ENCODE measurements around the gene KLC1. TPM values are rescaled to one million over a fixed set of nuclear protein-coding genes. Genes with fewer than 3 reads are reported as not detected.

The KLC1 gene
- total RNA-seq, 1 donor from 2014 or later: 669 TPM

DNA sequence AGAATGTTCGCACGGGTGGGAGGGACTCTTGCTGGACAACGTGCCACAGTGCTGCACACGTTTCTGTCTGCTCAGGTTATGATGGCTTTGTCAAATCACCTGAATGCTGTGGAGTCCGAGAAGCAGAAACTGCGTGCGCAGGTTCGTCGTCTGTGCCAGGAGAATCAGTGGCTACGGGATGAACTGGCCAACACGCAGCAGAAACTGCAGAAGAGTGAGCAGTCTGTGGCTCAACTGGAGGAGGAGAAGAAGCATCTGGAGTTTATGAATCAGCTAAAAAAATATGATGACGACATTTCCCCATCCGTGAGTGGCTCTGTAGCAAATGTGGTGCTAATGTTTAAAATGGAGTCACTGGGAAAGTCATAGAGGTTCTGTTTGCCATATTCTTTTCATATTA, 28.5 kb downstream of the KLC1 start:
- DNase-seq (ENCODE audit: low read depth): peak; percentile 63

DNA sequence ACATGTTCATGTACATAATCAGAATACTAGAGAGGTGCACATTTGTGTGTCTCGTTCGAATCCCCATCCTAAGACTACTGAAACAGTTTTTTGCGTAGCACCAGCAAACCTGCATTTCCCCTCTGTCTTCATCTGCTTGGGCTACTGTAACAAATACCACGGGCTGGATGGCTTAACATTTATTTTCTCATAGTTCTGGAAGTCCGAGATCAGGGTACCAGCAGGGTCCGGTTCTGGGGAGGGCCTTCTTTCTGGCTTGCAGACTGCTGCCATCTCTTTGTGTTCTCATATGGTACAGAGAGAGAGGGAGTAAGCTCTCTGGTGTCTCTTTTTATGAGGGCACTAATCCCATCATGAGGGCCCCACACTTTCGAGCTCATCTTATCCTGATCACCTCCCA, 30.6 kb downstream of the KLC1 start:
- no peak for DNase-seq (ENCODE audit: low read depth)

DNA sequence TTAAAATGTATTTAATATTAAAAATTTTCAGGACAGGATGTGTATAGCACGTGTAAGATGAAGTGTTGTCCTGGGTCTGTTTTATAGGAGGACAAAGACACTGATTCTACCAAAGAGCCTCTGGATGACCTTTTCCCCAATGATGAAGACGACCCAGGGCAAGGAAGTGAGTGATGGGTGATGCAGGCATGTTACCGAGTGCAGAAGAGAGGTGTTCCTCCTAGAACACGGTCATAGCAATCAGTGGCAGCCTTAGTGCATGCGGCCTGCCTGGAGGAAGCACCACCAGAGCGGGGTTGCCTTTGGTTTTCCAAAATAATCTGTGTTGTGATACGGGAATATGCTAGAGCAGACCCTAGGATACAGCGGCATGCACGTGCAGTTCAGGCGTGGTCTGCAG, 33.0 kb downstream of the KLC1 start:
- no peak for DNase-seq (ENCODE audit: low read depth)

DNA sequence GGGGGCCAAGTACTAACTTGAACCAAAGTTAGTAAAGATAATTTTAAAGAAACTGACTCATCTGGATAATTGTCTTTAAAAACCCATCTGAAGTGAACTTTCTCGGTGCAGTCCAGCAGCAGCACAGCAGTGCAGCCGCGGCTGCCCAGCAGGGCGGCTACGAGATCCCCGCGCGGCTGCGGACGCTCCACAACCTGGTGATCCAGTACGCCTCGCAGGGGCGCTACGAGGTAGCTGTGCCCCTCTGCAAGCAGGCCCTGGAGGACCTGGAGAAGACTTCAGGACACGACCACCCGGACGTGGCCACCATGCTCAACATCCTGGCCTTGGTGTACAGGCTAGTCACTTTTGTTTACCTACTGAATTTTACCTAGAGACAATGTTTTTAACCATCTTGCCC, 33.6 kb downstream of the KLC1 start:
- DNase-seq (ENCODE audit: low read depth): no peak

DNA sequence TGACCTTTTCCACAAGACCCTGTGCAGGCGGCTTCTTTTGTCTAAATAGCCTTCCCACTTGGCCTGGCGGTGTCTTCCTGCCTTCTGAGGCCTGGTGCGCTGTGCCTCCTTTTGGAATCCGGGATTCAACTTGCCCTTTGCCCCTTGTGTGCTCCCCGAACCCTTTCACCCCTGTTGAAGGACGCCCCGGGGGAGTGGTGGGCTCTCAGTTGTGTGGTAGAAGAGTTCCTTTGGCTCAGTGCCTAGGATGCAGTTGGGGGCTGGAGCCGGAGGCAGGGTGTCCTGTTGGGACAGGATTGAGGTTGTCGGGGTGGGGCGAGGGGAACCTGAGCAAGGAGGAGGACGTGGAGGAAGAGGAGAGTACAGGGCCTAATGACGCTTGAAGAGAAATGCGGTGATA, 34.5 kb downstream of the KLC1 start:
- no peak for DNase-seq (ENCODE audit: low read depth)

DNA sequence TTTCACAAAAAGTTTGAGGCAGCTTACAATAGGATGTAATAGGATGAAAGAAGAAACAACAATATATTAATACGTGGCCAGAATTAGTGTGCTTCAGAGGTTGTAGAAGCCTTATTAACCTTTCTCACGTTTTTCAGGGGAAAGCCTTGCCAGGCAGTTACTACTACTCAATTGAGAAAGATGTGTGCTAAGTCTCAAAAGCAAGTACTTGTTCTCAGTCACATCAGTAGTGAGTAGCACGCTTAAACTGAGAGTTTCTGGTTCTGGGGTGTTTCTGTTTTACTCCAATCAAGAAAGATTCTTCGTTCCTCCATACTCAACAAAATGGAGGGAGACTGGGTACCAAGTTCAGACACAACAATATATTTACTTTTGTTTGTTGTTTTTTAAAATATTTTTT, 38.7 kb downstream of the KLC1 start:
- no peak for DNase-seq (ENCODE audit: low read depth)

DNA sequence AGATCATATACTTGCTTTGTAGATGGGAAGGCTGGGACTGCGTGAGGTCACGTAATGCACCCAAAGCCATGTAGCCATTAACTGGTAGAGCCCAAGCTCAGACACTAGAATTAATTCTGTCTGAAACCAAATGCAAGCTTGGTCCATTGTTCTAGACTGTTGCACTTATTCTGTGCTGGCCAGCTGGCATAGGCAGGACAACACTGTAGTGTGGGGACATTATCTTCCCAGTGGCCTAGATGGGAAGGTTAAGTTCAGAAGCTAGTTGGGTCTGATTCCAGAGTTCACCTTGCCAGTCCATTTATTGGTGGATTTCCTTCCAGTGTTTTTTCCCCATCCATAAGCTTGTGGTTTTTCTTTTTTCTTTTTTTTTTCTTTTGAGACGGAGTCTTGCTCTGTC, 39.1 kb downstream of the KLC1 start:
- no peak for DNase-seq (ENCODE audit: low read depth)

DNA sequence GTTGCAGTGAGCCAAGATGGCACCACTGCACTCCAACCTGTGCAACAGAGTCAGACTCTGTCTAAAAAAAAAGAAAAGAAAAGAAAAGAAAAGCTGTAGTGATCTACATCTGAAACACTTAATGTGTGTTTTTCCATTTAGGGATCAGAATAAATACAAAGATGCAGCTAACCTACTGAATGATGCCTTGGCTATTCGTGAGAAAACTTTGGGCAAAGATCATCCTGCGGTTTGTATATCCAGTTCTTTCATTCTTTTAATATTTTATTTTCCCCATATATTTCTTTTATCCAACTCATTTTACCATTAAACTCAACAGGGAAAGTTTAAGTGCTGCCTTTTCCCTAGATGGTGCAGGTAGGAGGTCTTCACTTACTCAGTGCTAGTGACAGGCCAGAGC, 40.4 kb downstream of the KLC1 start:
- no peak for DNase-seq (ENCODE audit: low read depth)

DNA sequence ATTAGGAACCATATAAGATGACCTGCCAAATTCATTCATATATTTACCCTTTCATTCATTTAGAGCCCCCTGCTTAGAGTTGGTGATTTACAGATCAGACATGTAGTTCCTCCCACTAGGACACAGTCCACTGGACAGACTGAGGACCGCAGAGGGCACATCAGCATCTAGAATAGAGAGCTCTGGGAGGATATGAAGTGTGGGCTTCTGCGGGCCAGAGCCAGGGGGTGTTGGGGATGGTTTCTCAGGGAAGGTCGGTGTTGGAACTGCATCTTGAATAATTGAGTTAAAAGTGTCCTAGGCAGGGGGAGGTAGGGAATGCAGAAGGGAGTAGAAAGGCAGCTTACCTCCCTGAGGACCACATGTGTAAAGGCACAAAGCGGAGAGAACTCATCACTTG, 42.9 kb downstream of the KLC1 start:
- no peak for DNase-seq (ENCODE audit: low read depth)

DNA sequence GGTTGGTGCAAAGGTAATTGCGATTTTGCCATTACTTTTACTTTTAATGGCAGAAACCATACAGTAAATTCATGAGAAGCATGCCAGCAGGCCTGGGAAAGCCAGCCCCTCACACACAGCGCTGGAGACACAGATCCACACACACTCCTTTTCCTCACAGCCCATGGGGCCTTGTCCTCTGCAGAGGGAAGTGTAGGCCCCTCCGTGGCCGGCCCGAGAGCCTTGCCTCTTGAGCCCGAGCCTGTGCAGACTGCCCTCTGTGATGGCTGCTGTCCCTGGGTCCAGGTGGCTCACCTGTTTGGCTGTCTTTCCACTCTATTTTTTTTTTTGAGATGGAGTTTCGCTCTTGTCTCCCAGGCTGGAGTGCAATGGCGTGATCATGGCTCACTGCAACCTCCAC, 46.9 kb downstream of the KLC1 start:
- no peak for DNase-seq (ENCODE audit: low read depth)

DNA sequence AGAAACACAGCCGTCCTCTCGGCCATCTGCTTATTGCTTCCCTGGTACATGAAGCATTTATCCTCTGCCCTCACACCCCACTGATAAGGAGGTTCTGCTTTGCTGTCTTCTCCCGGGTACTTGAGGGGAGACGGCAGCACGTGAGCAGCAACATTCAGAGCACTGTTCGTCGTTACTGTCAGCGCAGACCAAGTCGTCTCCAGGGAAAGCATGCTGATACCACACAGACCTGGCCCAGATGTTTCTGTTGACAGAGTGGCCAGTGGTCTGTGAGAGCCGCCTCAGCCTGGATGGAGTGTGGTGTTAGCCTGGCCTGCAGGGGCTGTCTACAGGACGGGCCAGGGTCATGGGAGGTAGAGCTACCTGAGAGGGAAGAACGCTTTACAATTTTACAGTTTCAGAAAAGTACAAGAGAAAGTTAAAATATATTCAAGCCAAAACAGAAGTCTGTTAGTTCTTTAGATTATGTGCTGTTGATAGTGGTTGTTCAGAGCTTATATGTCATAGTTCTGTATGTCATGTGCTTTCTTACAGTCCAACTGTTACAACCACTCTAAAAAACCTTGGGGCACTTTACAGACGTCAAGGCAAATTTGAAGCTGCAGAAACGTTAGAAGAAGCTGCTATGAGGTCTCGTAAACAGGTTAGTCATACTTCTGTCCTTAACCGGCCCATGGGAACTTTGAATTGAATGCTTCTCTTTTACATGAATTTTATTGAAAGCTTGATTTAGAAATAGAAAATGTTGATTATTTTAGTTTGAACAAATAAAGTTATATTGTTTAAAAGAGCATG, 48.1 kb downstream of the KLC1 start:
- no peak for DNase-seq (ENCODE audit: low read depth)

DNA sequence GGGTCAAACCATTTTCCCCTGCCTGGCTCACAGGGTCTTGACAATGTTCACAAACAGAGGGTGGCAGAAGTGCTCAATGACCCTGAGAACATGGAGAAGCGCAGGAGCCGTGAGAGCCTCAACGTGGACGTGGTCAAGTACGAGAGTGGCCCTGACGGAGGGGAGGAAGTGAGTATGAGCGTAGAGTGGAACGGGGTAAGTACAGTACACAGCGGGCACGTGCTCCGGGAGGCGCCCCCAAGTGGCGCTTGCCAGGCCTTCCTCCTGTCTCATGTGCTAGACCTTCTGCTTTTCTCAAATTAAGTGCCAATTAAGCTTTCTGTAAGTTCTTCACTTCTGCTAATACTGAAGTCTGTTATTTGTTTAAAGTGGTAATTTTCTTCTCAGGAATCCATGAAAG, 50.3 kb downstream of the KLC1 start:
- no peak for DNase-seq (ENCODE audit: low read depth)

DNA sequence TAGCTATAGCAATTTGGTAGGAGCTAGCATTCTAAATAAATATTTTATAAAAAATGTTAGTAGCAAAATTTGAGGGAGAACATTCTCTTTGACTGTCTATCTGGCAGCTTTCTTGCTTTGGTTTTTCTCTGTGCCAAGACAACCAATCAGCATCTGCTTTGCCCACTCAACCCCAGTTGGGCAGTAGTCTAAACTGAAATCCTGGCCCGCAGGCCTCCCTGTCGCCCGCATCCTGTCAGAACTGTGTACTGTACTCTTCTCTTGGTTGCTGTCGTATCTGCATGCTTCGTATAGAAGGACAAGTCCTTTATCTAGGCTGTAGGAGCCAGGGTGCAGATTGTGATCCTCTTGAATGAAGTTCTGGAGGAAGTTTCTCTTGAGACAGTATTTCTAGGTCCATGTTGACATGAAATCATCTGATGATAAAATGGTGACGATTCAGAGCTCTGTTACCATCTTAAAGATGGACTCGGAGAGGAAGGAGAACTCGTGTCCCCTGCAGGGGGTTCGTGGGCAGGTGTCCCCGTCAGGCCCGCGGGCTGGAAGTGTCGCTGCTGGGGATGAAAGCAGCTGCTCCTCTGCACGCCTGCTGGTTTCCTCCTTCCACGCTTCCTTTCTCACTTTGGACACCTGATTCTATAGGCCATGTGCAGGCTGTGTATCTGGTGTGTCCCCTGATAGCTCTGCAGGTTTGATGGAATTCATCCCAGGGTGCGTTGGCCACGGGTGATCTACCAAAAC, 51.6 kb downstream of the KLC1 start:
- DNase-seq (ENCODE audit: low read depth): no peak

DNA sequence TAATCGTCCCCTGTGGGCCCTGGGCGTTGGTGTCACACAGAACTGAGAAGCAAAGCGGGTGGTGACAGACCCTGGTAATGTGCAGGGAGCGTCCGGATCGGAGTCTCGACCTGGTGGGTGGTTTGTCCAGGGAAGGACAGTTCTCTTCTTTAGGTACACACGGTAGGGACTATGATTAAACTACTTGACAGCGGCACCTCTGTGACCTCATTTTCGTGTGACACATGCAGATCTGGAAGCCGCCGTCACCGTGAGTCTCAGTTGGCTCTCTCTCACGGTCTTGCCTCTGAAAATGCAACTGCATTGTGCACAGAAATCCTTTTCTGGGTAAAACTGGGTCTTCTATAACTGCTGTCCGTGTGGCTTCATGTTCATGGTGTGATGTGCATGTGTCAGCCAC, 54.1 kb downstream of the KLC1 start:
- DNase-seq (ENCODE audit: low read depth): no peak

DNA sequence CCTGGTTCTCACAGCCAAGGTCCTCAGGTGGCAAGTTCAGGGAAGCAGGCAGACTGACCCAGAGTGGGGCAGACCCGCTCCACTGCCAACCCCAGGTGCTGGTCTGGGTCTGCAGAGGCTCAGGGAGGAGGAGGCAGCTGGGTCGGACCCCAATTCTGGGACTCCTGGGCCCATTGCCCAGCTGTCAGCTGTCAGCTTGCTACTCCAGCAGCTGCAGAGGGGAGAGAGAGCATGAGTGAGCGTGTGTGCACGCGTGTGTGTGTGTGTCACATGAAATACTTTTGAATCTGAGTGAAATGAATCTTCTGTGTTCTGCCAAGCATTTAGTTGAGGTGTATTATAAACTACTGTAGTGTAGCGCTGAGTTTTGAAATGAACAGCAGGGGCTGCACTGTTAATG, 55.5 kb downstream of the KLC1 start:
- DNase-seq (ENCODE audit: low read depth): peak; percentile 62

DNA sequence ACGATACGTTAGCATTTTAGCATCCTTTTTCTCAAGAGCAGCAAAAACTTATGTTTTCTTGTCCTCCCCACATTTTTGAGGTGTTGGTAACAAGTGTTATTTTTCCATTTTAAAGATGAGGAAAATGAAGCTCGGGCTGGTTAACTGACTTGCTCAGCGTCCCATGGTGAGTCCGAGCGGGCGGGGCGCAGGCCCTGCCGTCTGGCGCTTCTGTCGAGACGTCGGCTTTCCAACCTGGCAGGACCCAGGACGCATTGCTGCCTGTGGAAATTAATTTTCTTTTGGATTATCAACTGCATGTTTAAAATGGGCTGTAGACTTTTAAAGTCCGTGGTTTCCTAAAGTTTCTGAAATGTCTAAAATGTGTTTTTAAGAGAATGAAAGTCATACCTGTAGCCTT, 55.9 kb downstream of the KLC1 start:
- DNase-seq (ENCODE audit: low read depth): no peak

DNA sequence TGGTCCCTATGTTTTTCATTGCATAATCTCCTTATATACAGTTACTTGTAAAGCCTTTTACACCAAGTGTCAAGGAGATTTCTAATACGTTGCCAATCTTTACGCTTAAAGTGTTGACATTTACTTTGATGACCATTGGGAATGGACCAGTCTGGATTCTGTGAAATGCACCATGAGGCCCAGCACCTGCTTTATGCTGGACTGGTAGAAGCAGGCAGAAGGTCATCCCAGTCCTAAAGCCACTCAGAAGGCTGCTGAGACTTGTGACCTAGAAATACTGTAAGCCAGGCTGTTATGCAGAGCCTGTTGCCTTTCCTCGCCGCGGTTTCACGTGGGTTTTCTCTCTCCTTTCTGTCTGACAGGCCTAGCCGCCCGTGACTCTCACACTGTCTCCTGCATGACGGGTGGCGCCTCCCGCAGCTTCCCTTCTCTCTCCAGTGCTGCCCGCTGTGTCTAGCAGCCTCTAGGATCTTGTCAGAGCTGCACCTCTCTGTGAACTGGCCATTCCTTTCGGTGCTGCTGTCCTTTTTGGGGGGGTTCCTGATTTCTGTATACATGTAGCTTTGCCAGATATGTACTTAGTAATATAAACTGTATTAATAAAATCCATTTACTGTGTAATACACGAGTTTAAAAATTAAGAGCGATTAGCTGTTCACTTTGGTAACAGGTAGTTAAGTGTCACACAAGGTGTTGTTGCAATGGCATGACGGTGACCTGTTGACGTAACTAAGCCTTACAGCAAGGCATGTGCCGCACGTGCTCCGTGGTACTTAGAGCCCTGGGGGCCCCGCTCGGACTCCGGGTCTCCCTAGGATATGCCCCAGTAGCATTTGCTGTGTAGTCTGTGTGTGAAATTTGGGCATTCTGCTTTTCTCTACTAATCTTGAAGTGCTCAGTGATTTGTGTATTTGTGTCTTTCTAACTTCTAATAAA, 56.5 kb downstream of the KLC1 start:
- DNase-seq (ENCODE audit: low read depth): no peak

DNA sequence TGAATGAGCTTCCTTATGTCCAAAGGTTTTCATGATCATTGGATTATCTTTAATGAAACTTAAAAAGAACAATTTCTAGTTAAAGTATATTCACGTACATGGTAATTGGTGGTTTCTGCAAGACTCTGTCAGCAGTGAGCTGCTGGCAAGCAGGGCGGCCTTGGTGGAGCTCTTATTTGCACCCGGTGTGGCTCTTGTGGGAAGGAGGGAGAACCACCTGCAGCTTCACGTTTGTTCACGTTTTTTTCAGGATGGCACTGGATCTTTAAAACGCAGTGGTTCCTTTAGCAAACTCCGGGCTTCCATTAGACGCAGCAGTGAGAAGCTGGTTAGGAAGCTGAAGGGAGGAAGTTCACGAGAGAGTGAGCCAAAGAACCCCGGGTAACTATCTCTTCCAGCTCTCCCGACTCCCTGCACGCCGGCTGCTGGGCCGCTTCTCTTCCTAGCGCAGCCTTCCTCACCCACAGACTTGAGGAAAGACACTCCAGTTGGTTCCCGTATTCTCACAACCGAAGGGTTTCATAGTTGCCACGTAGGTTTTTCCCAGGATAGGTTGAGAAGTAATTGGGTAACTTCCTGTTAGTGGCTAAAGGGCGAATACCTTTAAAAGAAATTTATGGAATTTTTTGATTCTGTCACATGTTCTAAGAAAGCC, 57.9 kb downstream of the KLC1 start:
- no peak for DNase-seq (ENCODE audit: low read depth)

DNA sequence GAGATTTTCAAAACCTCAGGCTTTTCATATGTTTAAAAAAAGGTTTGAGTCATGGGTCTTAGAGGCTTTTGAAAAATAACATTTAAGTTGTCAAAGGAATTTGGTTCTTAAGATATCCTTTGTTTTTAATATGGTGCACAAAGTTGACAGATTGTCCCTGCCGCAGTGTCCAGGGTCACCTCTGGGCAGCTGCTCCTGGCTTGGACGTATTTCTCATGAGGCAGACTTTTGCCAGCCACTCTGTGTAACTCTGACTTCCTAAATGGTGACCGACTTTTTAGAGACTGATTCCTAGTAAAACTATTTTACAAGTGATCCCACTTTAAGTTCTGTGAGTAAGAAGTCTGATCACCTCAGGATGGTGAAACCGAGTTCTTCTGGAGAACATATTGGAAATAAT, 58.7 kb downstream of the KLC1 start:
- no peak for DNase-seq (ENCODE audit: low read depth)

DNA sequence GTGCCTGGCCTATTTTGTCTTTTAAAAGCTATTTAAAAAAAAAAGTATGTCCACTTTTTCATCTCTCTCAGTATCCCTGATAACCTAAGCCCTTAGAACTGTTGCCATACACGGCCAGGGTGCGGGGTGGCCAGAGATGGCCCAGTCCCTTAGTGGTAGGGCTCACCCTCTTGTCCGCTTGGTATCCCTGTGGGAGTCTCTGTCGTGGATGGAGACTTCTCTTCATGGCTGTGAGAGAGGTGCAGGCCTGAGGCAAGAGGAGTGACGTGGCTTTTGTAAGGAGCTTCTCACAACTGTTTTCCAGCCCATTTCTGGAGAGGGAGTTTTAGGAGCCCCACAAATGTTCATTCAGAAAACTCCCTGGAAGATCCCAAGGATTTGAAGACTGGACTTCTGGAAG, 59.4 kb downstream of the KLC1 start:
- DNase-seq (ENCODE audit: low read depth): no peak

Data from myocyte (in vitro differentiated cells).